B cell (primary cell): ENCODE measurements around the gene RBMS3.

ENCODE experiments used
- CTCF ChIP-seq: fragments of 200-600 bp; IDR thresholded peaks from one replicate; pipeline ENCODE4 v1.8.0; 2022; ENCODE audit warnings: antibody characterized with exemption, mild to moderate bottlenecking
- EZH2 ChIP-seq: IDR thresholded peaks from 2 replicates; pipeline ENCODE4 v1.6.1; 2012; ENCODE audit warnings: borderline replicate concordance, low read depth, mild to moderate bottlenecking, moderate library complexity, low read length; ENCODE audit not compliant: insufficient read depth, poor library complexity, severe bottlenecking

- TF ChIP-seq CTCF (no peak), EZH2 (no peak)
Observed at GRCh38 chr3:29822071-29822470, 541.2 kb downstream of the RBMS3 start.
